HG02870 (cell line): Measurements from ENCODE around the gene CLASP2.

ENCODE experiments used
- ATAC-seq: cut with Tn5 transposase; IDR thresholded peaks from one replicate; pipeline ENCODE4 v1.9.1; 2021; ENCODE audit warnings: mild to moderate bottlenecking, moderate library complexity; ENCODE audit not compliant: unreplicated experiment

CLASP2 gene

GRCh38 chr3:33639889-33640288 is 78.2 kb downstream of the CLASP2 start:
- no peak for ATAC-seq

- no peak for ATAC-seq
Measured at GRCh38 chr3:33637482-33637881, 80.6 kb downstream of the CLASP2 start.

- ATAC-seq: no peak
Measured at GRCh38 chr3:33636125-33636850, 81.8 kb downstream of the CLASP2 start.

GRCh38 chr3:33634262-33634661 is 83.8 kb downstream of the CLASP2 start:
- ATAC-seq: no peak

- no peak for ATAC-seq
Measured at GRCh38 chr3:33629219-33629618, 88.8 kb downstream of the CLASP2 start.

- no peak for ATAC-seq
Measured at GRCh38 chr3:33624756-33625155, 93.3 kb downstream of the CLASP2 start.

GRCh38 chr3:33613041-33613440 is 105.0 kb downstream of the CLASP2 start:
- no peak for ATAC-seq

- no peak for ATAC-seq
Measured at GRCh38 chr3:33612607-33613006, 105.4 kb downstream of the CLASP2 start.

GRCh38 chr3:33602829-33603228 is 115.2 kb downstream of the CLASP2 start:
- ATAC-seq: no peak

GRCh38 chr3:33597257-33597689 is 120.8 kb downstream of the CLASP2 start:
- ATAC-seq: no peak

- no peak for ATAC-seq
Measured at GRCh38 chr3:33592999-33593398, 125.1 kb downstream of the CLASP2 start.

GRCh38 chr3:33590541-33590940 is 127.5 kb downstream of the CLASP2 start:
- no peak for ATAC-seq

GRCh38 chr3:33586402-33586801 is 131.7 kb downstream of the CLASP2 start:
- no peak for ATAC-seq

- ATAC-seq: no peak
Measured at GRCh38 chr3:33582234-33582633, 135.8 kb downstream of the CLASP2 start.

GRCh38 chr3:33581666-33582065 is 136.4 kb downstream of the CLASP2 start:
- ATAC-seq: no peak

GRCh38 chr3:33579840-33580239 is 138.2 kb downstream of the CLASP2 start:
- ATAC-seq: no peak

GRCh38 chr3:33579178-33579510 is 138.9 kb downstream of the CLASP2 start:
- ATAC-seq: no peak

- no peak for ATAC-seq
Measured at GRCh38 chr3:33578325-33579177, 139.5 kb downstream of the CLASP2 start.

- ATAC-seq: no peak
Measured at GRCh38 chr3:33577588-33577987, 140.5 kb downstream of the CLASP2 start.

GRCh38 chr3:33577173-33577572 is 140.9 kb downstream of the CLASP2 start:
- ATAC-seq: no peak

GRCh38 chr3:33575311-33575710 is 142.7 kb downstream of the CLASP2 start:
- ATAC-seq: no peak

- no peak for ATAC-seq
Measured at GRCh38 chr3:33557829-33558228, 160.2 kb downstream of the CLASP2 start.
